GM10847 (cell line): ENCODE measurements around the gene OPN3.

Source experiments
- POLR2A ChIP-seq: IDR thresholded peaks from 2 replicates; pipeline ENCODE4 v1.6.1; 2011; ENCODE audit not compliant: insufficient read length; ENCODE audit errors: extremely low read depth

Gene OPN3

GRCh38 chr1:241610056-241610815 lies 29.9 kb downstream of the OPN3 start:
- TF ChIP-seq POLR2A, result no peak

- TF ChIP-seq POLR2A, result no peak
These were observed 31.7 kb downstream of the OPN3 start for GRCh38 chr1:241608379-241609033.

- no peak for TF ChIP-seq POLR2A
These were observed 32.7 kb downstream of the OPN3 start for GRCh38 chr1:241607497-241607896.

- no peak for TF ChIP-seq POLR2A
These were observed 33.6 kb downstream of the OPN3 start for GRCh38 chr1:241606544-241606943.

- TF ChIP-seq POLR2A, result no peak
These were observed 34.9 kb downstream of the OPN3 start for GRCh38 chr1:241605146-241605805.

- TF ChIP-seq POLR2A, result no peak
These were observed 36.4 kb downstream of the OPN3 start for GRCh38 chr1:241603731-241604245.

GRCh38 chr1:241600496-241600901 lies 39.7 kb downstream of the OPN3 start:
- TF ChIP-seq POLR2A, result no peak

GRCh38 chr1:241598249-241598648 lies 41.9 kb downstream of the OPN3 start:
- no peak for TF ChIP-seq POLR2A

- TF ChIP-seq POLR2A, result no peak
These were observed 43.5 kb downstream of the OPN3 start for GRCh38 chr1:241596633-241597032.

GRCh38 chr1:241593186-241593585 lies 47.0 kb downstream of the OPN3 start:
- no peak for TF ChIP-seq POLR2A

- no peak for TF ChIP-seq POLR2A
These were observed 47.8 kb downstream of the OPN3 start for GRCh38 chr1:241592273-241592958.

- TF ChIP-seq POLR2A, result no peak
These were observed 48.4 kb downstream of the OPN3 start for GRCh38 chr1:241591736-241592135.

GRCh38 chr1:241591317-241591716 lies 48.9 kb downstream of the OPN3 start:
- no peak for TF ChIP-seq POLR2A

GRCh38 chr1:241590719-241591118 lies 49.5 kb downstream of the OPN3 start:
- no peak for TF ChIP-seq POLR2A

GRCh38 chr1:241589521-241589920 lies 50.6 kb downstream of the OPN3 start:
- TF ChIP-seq POLR2A, result no peak

- TF ChIP-seq POLR2A, result no peak
These were observed 53.2 kb downstream of the OPN3 start for GRCh38 chr1:241586905-241587512.

GRCh38 chr1:241582921-241583321 lies 57.2 kb downstream of the OPN3 start:
- no peak for TF ChIP-seq POLR2A
